Body of pancreas (tissue), 4 donors: ENCODE measurements around the gene TADA2B.

Experiments
- CTCF ChIP-seq, 7 experiments: fragments of 450-650 bp in 4 of 7; fragments of 200-600 bp in 3 of 7; sonication (generic) in 3 of 7; IDR thresholded peaks; one replicate each; pipeline ENCODE4 v1.5.1; 2016 to 2019; ENCODE audit warnings: antibody characterized with exemption in 7 of 7
- POLR2A ChIP-seq, 3 donors: fragments of 450-650 bp; IDR thresholded peaks; one replicate each; pipeline ENCODE4 v1.6.1; 2016; ENCODE audit warnings: antibody characterized with exemption in 3 of 3, mild to moderate bottlenecking in 2 of 3

GRCh38 chr4:7049739-7050138 is 6.6 kb downstream of the TADA2B start:
- TF ChIP-seq CTCF (IDR thresholded peaks at IDR 0.05) = no peak
- TF ChIP-seq POLR2A (IDR thresholded peaks at IDR 0.05) = no peak
